CD14-positive monocyte (primary cell): ENCODE measurements around the gene SNX1. TPM values are rescaled to one million over a fixed set of nuclear protein-coding genes. Genes with fewer than 3 reads are reported as not detected.

Experiments
- DNase-seq, 3 donors: peaks; one replicate each; pipeline ENCODE4 v3.0.0-alpha.2; 2011 to 2022
- H2AFZ ChIP-seq: 2 replicates; pipeline ENCODE4 v1.6.0; 2012; ENCODE audit warnings: mild to moderate bottlenecking, low read depth, low read length, inconsistent platforms; ENCODE audit not compliant: insufficient read depth, poor library complexity, severe bottlenecking
- H3K27ac ChIP-seq, 2 donors: 1 replicate in 1 of 2; 2 replicates in 1 of 2; pipeline ENCODE4 v1.5.1; 2012 to 2013; ENCODE audit warnings: low read length in 2 of 2, control low read depth in 1 of 2, inconsistent platforms in 1 of 2, low read depth in 1 of 2, mild to moderate bottlenecking in 1 of 2
- H3K27me3 ChIP-seq, 2 donors: one replicate each; pipeline versions ENCODE4 v1.6.0 to v1.6.1; 2011 to 2013; ENCODE audit warnings: low read length in 2 of 2; ENCODE audit not compliant: control insufficient read depth in 2 of 2, insufficient read depth in 2 of 2
- H3K36me3 ChIP-seq, 2 donors: replicated peaks in 1 of 2; 1 replicate in 1 of 2; 2 replicates in 1 of 2; pipeline versions ENCODE4 v1.5.1 to v1.6.1; 2012 to 2013; ENCODE audit warnings: low read length in 2 of 2, control low read depth in 1 of 2, inconsistent platforms in 1 of 2, mild to moderate bottlenecking in 1 of 2; ENCODE audit not compliant: insufficient read depth in 2 of 2, control insufficient read depth in 1 of 2
- H3K4me1 ChIP-seq, 2 donors: 1 replicate in 1 of 2; 2 replicates in 1 of 2; pipeline versions ENCODE4 v1.5.1 to v1.6.1; 2012 to 2013; ENCODE audit warnings: low read length in 2 of 2, control low read depth in 1 of 2, inconsistent platforms in 1 of 2, mild to moderate bottlenecking in 1 of 2, moderate library complexity in 1 of 2; ENCODE audit not compliant: insufficient read depth in 2 of 2, control insufficient read depth in 1 of 2
- H3K4me2 ChIP-seq: replicated peaks from 2 replicates; pipeline ENCODE3; 2012; ENCODE audit warnings: low read length, moderate library complexity, mild to moderate bottlenecking; ENCODE audit not compliant: poor library complexity, severe bottlenecking; ENCODE audit errors: extremely low read depth
- H3K4me3 ChIP-seq, 3 experiments: fragments of 200-600 bp in 1 of 3; sonication (generic) in 1 of 3; replicated peaks in 1 of 3; 1 replicate in 2 of 3; 2 replicates in 1 of 3; pipeline ENCODE4 v1.5.1; 2011 to 2013; ENCODE audit warnings: low read length in 3 of 3, mild to moderate bottlenecking in 3 of 3, control low read depth in 2 of 3, low read depth in 2 of 3, inconsistent platforms in 1 of 3, moderate library complexity in 1 of 3
- H3K79me2 ChIP-seq: 2 replicates; pipeline ENCODE4 v1.6.0; 2012; ENCODE audit warnings: mild to moderate bottlenecking, control low read depth, inconsistent platforms, low read length, moderate library complexity; ENCODE audit not compliant: insufficient read depth
- H3K9ac ChIP-seq: 2 replicates; pipeline ENCODE4 v1.6.0; 2017; ENCODE audit warnings: low read length, mild to moderate bottlenecking; ENCODE audit not compliant: insufficient read depth, poor library complexity, severe bottlenecking
- H3K9me3 ChIP-seq, 2 donors: replicated peaks in 1 of 2; 1 replicate in 1 of 2; 2 replicates in 1 of 2; pipeline versions ENCODE4 v1.5.1 to v1.6.1; 2012 to 2013; ENCODE audit warnings: low read length in 2 of 2, control low read depth in 1 of 2; ENCODE audit not compliant: control insufficient read depth in 1 of 2, insufficient read depth in 1 of 2
- H4K20me1 ChIP-seq: 2 replicates; pipeline ENCODE4 v1.6.0; 2012; ENCODE audit warnings: mild to moderate bottlenecking, low read length, control low read depth, moderate library complexity; ENCODE audit not compliant: insufficient read depth
- H3K27ac Mint-ChIP-seq, 7 donors: one replicate each; pipeline ENCODE4 v1.8.0; 2020; ENCODE audit warnings: mild to moderate bottlenecking in 7 of 7, mixed read lengths in 7 of 7, moderate library complexity in 6 of 7, inconsistent platforms in 2 of 7
- H3K27me3 Mint-ChIP-seq, 3 donors: one replicate each; pipeline ENCODE4 v1.8.0; 2021 to 2022; ENCODE audit warnings: low read depth in 3 of 3, mild to moderate bottlenecking in 3 of 3, mixed read lengths in 3 of 3, moderate library complexity in 3 of 3, inconsistent platforms in 1 of 3
- H3K36me3 Mint-ChIP-seq, 2 donors: one replicate each; pipeline ENCODE4 v1.8.0; 2020; ENCODE audit warnings: mixed read lengths in 2 of 2, inconsistent platforms in 1 of 2, mild to moderate bottlenecking in 1 of 2
- H3K4me1 Mint-ChIP-seq: one replicate; pipeline ENCODE4 v1.8.0; 2020; ENCODE audit warnings: mild to moderate bottlenecking, mixed read lengths
- H3K4me3 Mint-ChIP-seq, 2 donors: one replicate each; pipeline ENCODE4 v1.8.0; 2020; ENCODE audit warnings: mild to moderate bottlenecking in 2 of 2, mixed read lengths in 2 of 2, moderate library complexity in 1 of 2
- H3K9me3 Mint-ChIP-seq, 7 donors: one replicate each; pipeline ENCODE4 v1.8.0; 2020 to 2022; ENCODE audit warnings: mixed read lengths in 7 of 7, mild to moderate bottlenecking in 6 of 7, moderate library complexity in 6 of 7, inconsistent platforms in 2 of 7
- CTCF ChIP-seq: fragments of 200-600 bp; IDR thresholded peaks from one replicate; pipeline ENCODE4 v1.8.0; 2022; ENCODE audit warnings: antibody characterized with exemption, mild to moderate bottlenecking
- WGBS: methylation state at CpG from one replicate; pipeline ENCODE4 v1.1.5; 2013; ENCODE audit warnings: missing lambda C conversion rate; ENCODE audit not compliant: insufficient coverage; 5-methylcytosine and 5-hydroxymethylcytosine counted together
- intact Hi-C, 2 donors: fragments of 100-400 bp; cut with micrococcal nuclease; formaldehyde crosslinking; loops; one replicate each; pipeline versions ENCODE4 v1.15.0 to v1.15.1; 2023
- polyA plus RNA-seq, 3 donors: library from polyadenylated mRNA; depleted of rRNA in 1 of 3; unstranded in 2 of 3; stranded (reverse) in 1 of 3; fragments of 300-500 nt in 2 of 3; fragments of >200 nt in 1 of 3; fragmentation: Illumina TruSeq in 2 of 3; gene quantifications; 1 replicate in 2 of 3; 2 replicates in 1 of 3; pipeline ENCODE4 v1.2.3, GENCODE V29; 2012 to 2021

SNX1 gene
- polyA plus RNA-seq, 3 donors: 104 to 115 (median 115) TPM

GRCh38 chr15:64156652-64157331 lies 61.0 kb downstream of the SNX1 start:
- Histone ChIP-seq H3K4me1 (peaks cover 22 to 29% of the 10 kb centered on the region in 2 donors), H4K20me1 (peaks cover 90% of the 10 kb centered on the region), H2AFZ (no peak overlapping the region), H3K4me3 (no peak overlapping the region), H3K9ac (no peak overlapping the region), H3K79me2 (peaks cover 39% of the 10 kb centered on the region), H3K27ac (no peak overlapping the region), H3K36me3 (peaks cover 64 to 65% of the 10 kb centered on the region in 2 donors), H3K4me2 (no peak overlapping the region), H3K27me3 (peaks cover 11 to 16% of the 10 kb centered on the region in 2 donors), H3K9me3 (no peaks in the 10 kb centered on the region)
- Mint-ChIP-seq H3K4me3 (no peak overlapping the region), H3K27ac (peak overlapping the region in 3 of 7 donors; percentile 13 to 58 (median 25)), H3K9me3 (peaks cover 0 to 7% (median 2%) of the 10 kb centered on the region in 7 donors), H3K4me1 (peaks cover 31% of the 10 kb centered on the region), H3K27me3 (peaks cover 13 to 18% (median 14%) of the 10 kb centered on the region in 3 donors), H3K36me3 (peaks cover 57 to 69% of the 10 kb centered on the region in 2 donors)
- WGBS: 92% methylated on average over 15 of the region's 16 CpGs
- TF ChIP-seq CTCF: no peak
- intact Hi-C loops: no loop called here
- DNase-seq: no peak

- H3K79me2 ChIP-seq: peaks cover 48% of the 10 kb centered on the region
- H3K9me3 ChIP-seq: no peaks in the 10 kb centered on the region
- H3K9ac ChIP-seq: no peak overlapping the region
- Mint-ChIP-seq H3K4me1 (peaks cover 31% of the 10 kb centered on the region), H3K27ac (peak overlapping the region in 2 of 7 donors; percentile 12 to 53), H3K4me3 (no peak overlapping the region), H3K27me3 (peaks cover 9% of the 10 kb centered on the region in 3 donors), H3K36me3 (peaks cover 58 to 71% of the 10 kb centered on the region in 2 donors), H3K9me3 (peaks cover 0 to 3% (median 0%) of the 10 kb centered on the region in 7 donors)
- peaks cover 89% of the 10 kb centered on the region for H4K20me1 ChIP-seq
- no peak for DNase-seq
- no CpG with 5 or more reads among the region's 1 CpG for WGBS
- no peak overlapping the region for H2AFZ ChIP-seq
- intact Hi-C loops: no loop called here
- no peak for TF ChIP-seq CTCF
- peaks cover 4 to 8% of the 10 kb centered on the region in 2 donors for H3K27me3 ChIP-seq
- H3K36me3 ChIP-seq: peaks cover 64 to 65% of the 10 kb centered on the region in 2 donors
- H3K4me2 ChIP-seq: no peak overlapping the region
- no peak overlapping the region for H3K4me3 ChIP-seq
- H3K27ac ChIP-seq: no peak overlapping the region
- H3K4me1 ChIP-seq: peaks cover 21 to 28% of the 10 kb centered on the region in 2 donors
These were observed 61.9 kb downstream of the SNX1 start for GRCh38 chr15:64157599-64158125.
